H9 (cell line): ENCODE data around the gene RAB40C. TPM values are rescaled to one million over a fixed set of nuclear protein-coding genes. Genes with fewer than 3 reads are reported as not detected.
A peak's percentile ranks its signal among the peaks of the same experiment; 100 is the strongest.

Source experiments
- DNase-seq: peaks from one replicate; pipeline ENCODE4 v3.0.0-alpha.2; 2017
- H2AFZ ChIP-seq: one replicate; pipeline ENCODE4 v1.6.1; 2013; ENCODE audit warnings: mild to moderate bottlenecking, low read length, control low read depth, moderate library complexity
- H2AK5ac ChIP-seq: 2 replicates; pipeline ENCODE4 v1.6.1; 2013; ENCODE audit warnings: low read length, control low read depth, mixed read lengths; ENCODE audit not compliant: insufficient read length
- H2BK120ac ChIP-seq: one replicate; pipeline ENCODE4 v1.6.1; 2013; ENCODE audit warnings: low read depth, mild to moderate bottlenecking, low read length, control low read depth, inconsistent platforms; ENCODE audit not compliant: poor library complexity, severe bottlenecking
- H2BK12ac ChIP-seq: 2 replicates; pipeline ENCODE4 v1.6.1; 2013; ENCODE audit warnings: low read length, control low read depth, mixed read lengths, low read depth; ENCODE audit not compliant: insufficient read length
- H2BK15ac ChIP-seq: 2 replicates; pipeline ENCODE4 v1.6.1; 2013; ENCODE audit warnings: low read depth, low read length, control low read depth
- H2BK20ac ChIP-seq: one replicate; pipeline ENCODE4 v1.6.1; 2013; ENCODE audit warnings: low read depth, mild to moderate bottlenecking, low read length, control low read depth, inconsistent platforms; ENCODE audit not compliant: poor library complexity, severe bottlenecking
- H2BK5ac ChIP-seq: 2 replicates; pipeline ENCODE4 v1.6.1; 2013; ENCODE audit warnings: low read length, control low read depth, mixed read lengths; ENCODE audit not compliant: insufficient read length
- H3K14ac ChIP-seq: 2 replicates; pipeline ENCODE4 v1.6.1; 2013; ENCODE audit warnings: low read length, control low read depth; ENCODE audit not compliant: insufficient read depth
- H3K18ac ChIP-seq: 2 replicates; pipeline ENCODE4 v1.6.1; 2013; ENCODE audit warnings: low read depth, mild to moderate bottlenecking, mixed read lengths, low read length, control low read depth; ENCODE audit not compliant: insufficient read length
- H3K23ac ChIP-seq: 2 replicates; pipeline ENCODE4 v1.6.1; 2013; ENCODE audit warnings: low read length, control low read depth, mixed read lengths, low read depth; ENCODE audit not compliant: insufficient read length
- H3K23me2 ChIP-seq: 2 replicates; pipeline ENCODE4 v1.6.1; 2013; ENCODE audit warnings: low read depth, mild to moderate bottlenecking, mixed read lengths, low read length, control low read depth; ENCODE audit not compliant: insufficient read length, poor library complexity, severe bottlenecking
- H3K27ac ChIP-seq: 2 replicates; pipeline ENCODE4 v1.5.1; 2013; ENCODE audit warnings: low read length, control low read depth, mixed read lengths, low read depth; ENCODE audit not compliant: insufficient read length
- H3K27me3 ChIP-seq: 2 replicates; pipeline ENCODE4 v1.6.1; 2013; ENCODE audit warnings: low read length, control low read depth, inconsistent platforms; ENCODE audit not compliant: insufficient read depth
- H3K4ac ChIP-seq: 2 replicates; pipeline ENCODE4 v1.6.1; 2013; ENCODE audit warnings: low read depth, mild to moderate bottlenecking, control low read depth, inconsistent platforms, low read length, moderate library complexity
- H3K4me1 ChIP-seq: 2 replicates; pipeline ENCODE4 v1.6.1; 2013; ENCODE audit warnings: low read length, control low read depth, inconsistent platforms; ENCODE audit not compliant: insufficient read depth
- H3K4me2 ChIP-seq: 2 replicates; pipeline ENCODE4 v1.6.1; 2013; ENCODE audit warnings: low read length, control low read depth, mixed read lengths; ENCODE audit not compliant: insufficient read length, insufficient read depth
- H3K56ac ChIP-seq: 2 replicates; pipeline ENCODE4 v1.6.1; 2013; ENCODE audit warnings: low read depth, mild to moderate bottlenecking, mixed read lengths, low read length, control low read depth; ENCODE audit not compliant: insufficient read length
- H3K79me1 ChIP-seq: 2 replicates; pipeline ENCODE4 v1.6.1; 2013; ENCODE audit warnings: low read depth, mild to moderate bottlenecking, moderate library complexity, low read length, control low read depth, inconsistent platforms; ENCODE audit not compliant: insufficient read depth, poor library complexity, severe bottlenecking
- H3K79me2 ChIP-seq: 2 replicates; pipeline ENCODE4 v1.6.1; 2013; ENCODE audit warnings: low read length, control low read depth, inconsistent platforms; ENCODE audit not compliant: insufficient read depth
- H3K9ac ChIP-seq: 2 replicates; pipeline ENCODE4 v1.6.1; 2013; ENCODE audit warnings: low read length, control low read depth, mixed read lengths; ENCODE audit not compliant: insufficient read length; ENCODE audit errors: extremely low read depth
- H3K9me3 ChIP-seq: one replicate; pipeline ENCODE4 v1.6.1; 2013; ENCODE audit warnings: low read depth, low read length, inconsistent platforms; ENCODE audit not compliant: control insufficient read depth
- H3T11ph ChIP-seq: one replicate; pipeline ENCODE4 v1.6.1; 2013; ENCODE audit warnings: mild to moderate bottlenecking, low read length, control low read depth, inconsistent platforms
- H4K20me1 ChIP-seq: one replicate; pipeline ENCODE4 v1.6.1; 2013; ENCODE audit not compliant: control insufficient read depth, insufficient read length, insufficient read depth
- H4K5ac ChIP-seq: 2 replicates; pipeline ENCODE4 v1.6.1; 2013; ENCODE audit warnings: low read depth, mild to moderate bottlenecking, mixed read lengths, low read length, control low read depth; ENCODE audit not compliant: insufficient read length
- H4K8ac ChIP-seq: replicated peaks from 2 replicates; pipeline ENCODE4 v1.6.1; 2013; ENCODE audit warnings: low read length, control low read depth, mixed read lengths, low read depth; ENCODE audit not compliant: insufficient read length
- H4K91ac ChIP-seq: 2 replicates; pipeline ENCODE4 v1.6.1; 2013; ENCODE audit warnings: low read depth, mild to moderate bottlenecking, moderate library complexity, mixed read lengths, low read length, control low read depth; ENCODE audit not compliant: insufficient read length
- H3K27ac Mint-ChIP-seq, 3 experiments: 2 replicates in 2 of 3; 3 replicates in 1 of 3; pipeline ENCODE4 v1.8.0; 2020 to 2021; ENCODE audit warnings: mixed read lengths in 3 of 3, mild to moderate bottlenecking in 1 of 3, moderate library complexity in 1 of 3
- H3K27me3 Mint-ChIP-seq: 2 replicates; pipeline ENCODE4 v1.8.0; 2021; ENCODE audit warnings: low read depth, mild to moderate bottlenecking, moderate library complexity, mixed read lengths
- H3K36me3 Mint-ChIP-seq, 3 experiments: 2 replicates in 2 of 3; 3 replicates in 1 of 3; pipeline ENCODE4 v1.8.0; 2020 to 2021; ENCODE audit warnings: low read depth in 3 of 3, mixed read lengths in 3 of 3; ENCODE audit not compliant: insufficient read depth in 1 of 3
- H3K4me1 Mint-ChIP-seq, 2 experiments: 2 replicates each; pipeline ENCODE4 v1.8.0; 2020; ENCODE audit warnings: mixed read lengths in 2 of 2
- H3K4me3 Mint-ChIP-seq, 2 experiments: 2 replicates in 1 of 2; 3 replicates in 1 of 2; pipeline ENCODE4 v1.8.0; 2020 to 2021; ENCODE audit warnings: mild to moderate bottlenecking in 2 of 2, mixed read lengths in 2 of 2, moderate library complexity in 1 of 2
- H3K9me3 Mint-ChIP-seq, 2 experiments: 2 replicates in 1 of 2; 3 replicates in 1 of 2; pipeline ENCODE4 v1.8.0; 2020; ENCODE audit warnings: mild to moderate bottlenecking in 2 of 2, mixed read lengths in 2 of 2, moderate library complexity in 1 of 2
- WGBS: extraction: QIAGEN DNeasy Blood & Tissue Kit; methylation state at CpG from one replicate; pipeline ENCODE4 v1.1.7; 2013; ENCODE audit warnings: missing lambda C conversion rate, low lambda C conversion rate, mixed read lengths; ENCODE audit not compliant: insufficient read length; ENCODE audit errors: extremely low coverage; 5-methylcytosine and 5-hydroxymethylcytosine counted together
- total RNA-seq: library from RNA; stranded (reverse); gene quantifications from 2 replicates; pipeline ENCODE4 v1.2.1, GENCODE V29; 2021
- TF ChIP-seq, protein P1 (sequence below): fragments of 200-600 bp; sonication (generic); conservative IDR thresholded peaks from 3 replicates; pipeline ENCODE4 v1.8.0; 2021; ENCODE audit warnings: antibody characterized with exemption, mild to moderate bottlenecking

RAB40C gene
- total RNA-seq, 1 experiment from 2014 or later: 19.1 TPM

DNA sequence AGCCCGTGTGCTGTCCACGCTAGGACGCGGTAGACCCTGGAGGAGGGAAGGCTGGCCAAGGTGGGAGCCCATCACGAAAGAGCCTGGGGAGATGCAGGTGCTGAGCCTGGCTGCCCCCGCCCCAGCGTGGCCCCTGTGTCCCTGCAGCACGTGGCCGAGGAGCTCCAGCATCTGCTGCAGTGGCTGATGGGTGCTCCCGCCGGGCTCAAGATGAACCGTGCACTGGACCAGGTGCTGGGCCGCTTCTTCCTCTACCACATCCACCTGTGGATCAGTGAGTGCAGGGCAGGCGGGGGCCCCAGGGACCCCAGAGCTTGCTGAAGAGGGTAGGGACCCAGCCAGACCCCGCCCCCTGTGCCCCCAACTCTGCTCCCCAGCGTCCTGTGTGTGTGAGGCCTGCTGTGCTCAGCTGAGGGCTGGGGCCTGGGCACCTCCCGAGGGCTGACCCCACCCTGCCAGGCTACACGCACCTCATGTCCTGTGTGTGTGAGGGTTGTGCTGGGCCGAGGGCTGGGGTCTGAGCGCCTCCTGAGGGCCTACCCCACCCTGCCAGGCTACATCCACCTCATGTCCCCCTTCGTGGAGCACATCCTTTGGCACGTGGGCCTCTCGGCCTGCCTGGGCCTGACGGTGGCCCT, 11.5 kb upstream of the RAB40C start:
- WGBS: no CpG with 5 or more reads among the region's 24 CpGs
- Mint-ChIP-seq H3K4me1 (peaks cover 3 to 7% of the 10 kb centered on the region in 2 experiments), H3K9me3 (no peaks in the 10 kb centered on the region), H3K36me3 (peaks cover 0 to 4% (median 2%) of the 10 kb centered on the region in 3 experiments; a peak in 2 of 7 replicates), H3K27me3 (peaks cover 2% of the 10 kb centered on the region; the same call in 1 of the 2 replicates), H3K4me3 (peak overlapping the region in 1 of 2 experiments; percentile 35; a peak in 1 of 5 replicates), H3K27ac (no peak overlapping the region)
- no peak overlapping the region for H4K8ac ChIP-seq
- no peaks in the 10 kb centered on the region; the same call in 1 of the 2 replicates for H3K4me1 ChIP-seq
- no peak overlapping the region for H2BK120ac ChIP-seq
- no peak overlapping the region for H2BK5ac ChIP-seq
- no peak overlapping the region for H2BK20ac ChIP-seq
- no peak overlapping the region for H4K5ac ChIP-seq
- no peaks in the 10 kb centered on the region for H3K23me2 ChIP-seq
- no peak overlapping the region for H3K23ac ChIP-seq
- no peak overlapping the region for H3K14ac ChIP-seq
- H3K9ac ChIP-seq: no peak overlapping the region
- H2AFZ ChIP-seq: no peak overlapping the region
- peak overlapping the region; percentile 19 for H3K4me2 ChIP-seq
- H3K9me3 ChIP-seq: no peaks in the 10 kb centered on the region
- H2AK5ac ChIP-seq: no peak overlapping the region
- TF ChIP-seq, protein P1, sequence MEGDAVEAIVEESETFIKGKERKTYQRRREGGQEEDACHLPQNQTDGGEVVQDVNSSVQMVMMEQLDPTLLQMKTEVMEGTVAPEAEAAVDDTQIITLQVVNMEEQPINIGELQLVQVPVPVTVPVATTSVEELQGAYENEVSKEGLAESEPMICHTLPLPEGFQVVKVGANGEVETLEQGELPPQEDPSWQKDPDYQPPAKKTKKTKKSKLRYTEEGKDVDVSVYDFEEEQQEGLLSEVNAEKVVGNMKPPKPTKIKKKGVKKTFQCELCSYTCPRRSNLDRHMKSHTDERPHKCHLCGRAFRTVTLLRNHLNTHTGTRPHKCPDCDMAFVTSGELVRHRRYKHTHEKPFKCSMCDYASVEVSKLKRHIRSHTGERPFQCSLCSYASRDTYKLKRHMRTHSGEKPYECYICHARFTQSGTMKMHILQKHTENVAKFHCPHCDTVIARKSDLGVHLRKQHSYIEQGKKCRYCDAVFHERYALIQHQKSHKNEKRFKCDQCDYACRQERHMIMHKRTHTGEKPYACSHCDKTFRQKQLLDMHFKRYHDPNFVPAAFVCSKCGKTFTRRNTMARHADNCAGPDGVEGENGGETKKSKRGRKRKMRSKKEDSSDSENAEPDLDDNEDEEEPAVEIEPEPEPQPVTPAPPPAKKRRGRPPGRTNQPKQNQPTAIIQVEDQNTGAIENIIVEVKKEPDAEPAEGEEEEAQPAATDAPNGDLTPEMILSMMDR: no peak
- H4K20me1 ChIP-seq: no peaks in the 10 kb centered on the region
- no peaks in the 10 kb centered on the region for H3K27me3 ChIP-seq
- no peak overlapping the region for H3K18ac ChIP-seq
- H3K79me2 ChIP-seq: no peaks in the 10 kb centered on the region
- H2BK12ac ChIP-seq: no peak overlapping the region
- H3K79me1 ChIP-seq: no peaks in the 10 kb centered on the region
- no peak overlapping the region for H3K27ac ChIP-seq
- H3K56ac ChIP-seq: no peak overlapping the region
- no peak overlapping the region for H3K4ac ChIP-seq
- H2BK15ac ChIP-seq: no peak overlapping the region
- no peak overlapping the region for H3T11ph ChIP-seq
- no peak overlapping the region for H4K91ac ChIP-seq
- DNase-seq: no peak
